ENCODE measurements around the gene ERRFI1.
"Not testable (repeated sequence)": the region's sequence is repeated elsewhere in the genome, so short reads cannot be mapped to it uniquely, and the experiment has no call there.

Gene ERRFI1, protein sequence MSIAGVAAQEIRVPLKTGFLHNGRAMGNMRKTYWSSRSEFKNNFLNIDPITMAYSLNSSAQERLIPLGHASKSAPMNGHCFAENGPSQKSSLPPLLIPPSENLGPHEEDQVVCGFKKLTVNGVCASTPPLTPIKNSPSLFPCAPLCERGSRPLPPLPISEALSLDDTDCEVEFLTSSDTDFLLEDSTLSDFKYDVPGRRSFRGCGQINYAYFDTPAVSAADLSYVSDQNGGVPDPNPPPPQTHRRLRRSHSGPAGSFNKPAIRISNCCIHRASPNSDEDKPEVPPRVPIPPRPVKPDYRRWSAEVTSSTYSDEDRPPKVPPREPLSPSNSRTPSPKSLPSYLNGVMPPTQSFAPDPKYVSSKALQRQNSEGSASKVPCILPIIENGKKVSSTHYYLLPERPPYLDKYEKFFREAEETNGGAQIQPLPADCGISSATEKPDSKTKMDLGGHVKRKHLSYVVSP

GRCh38 chr1:8026153-8026975 lies at the start of gene ERRFI1:
TSS of gene ERRFI1 (minus strand) at chr1:8026309. CDS start at chr1:8015619, 10,690 bp downstream.
- DNase-seq: peak; percentile 77

DNA sequence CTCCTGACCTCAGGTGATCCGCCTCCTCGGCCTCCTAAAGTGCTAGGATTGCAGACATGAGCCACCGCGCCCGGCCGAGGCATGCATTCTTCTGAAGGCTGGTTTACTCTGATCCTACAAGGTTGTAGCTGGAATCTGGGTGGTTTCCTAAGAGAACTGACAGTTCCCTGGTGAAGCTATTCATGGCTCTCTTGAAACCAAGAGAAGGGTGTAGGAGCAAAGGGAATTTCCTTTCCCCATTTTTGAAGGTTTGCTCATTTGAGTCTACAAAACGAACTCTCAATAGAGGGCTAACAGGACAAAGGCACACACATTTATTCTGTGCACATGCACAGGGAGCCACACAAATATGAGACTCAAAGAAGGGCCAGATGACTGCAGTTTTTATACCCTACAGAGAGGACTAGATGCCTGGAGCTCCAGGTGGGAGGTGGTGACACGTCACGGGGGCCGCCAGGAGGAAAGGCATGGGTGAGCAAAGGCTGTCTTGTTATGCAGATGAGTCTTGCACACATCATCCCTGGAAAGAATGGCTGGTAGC lies 49.5 kb upstream of the ERRFI1 start:
- no peak for DNase-seq

- no peak for DNase-seq
These were observed 47.2 kb upstream of the ERRFI1 start for GRCh38 chr1:8073112-8073855.

DNA sequence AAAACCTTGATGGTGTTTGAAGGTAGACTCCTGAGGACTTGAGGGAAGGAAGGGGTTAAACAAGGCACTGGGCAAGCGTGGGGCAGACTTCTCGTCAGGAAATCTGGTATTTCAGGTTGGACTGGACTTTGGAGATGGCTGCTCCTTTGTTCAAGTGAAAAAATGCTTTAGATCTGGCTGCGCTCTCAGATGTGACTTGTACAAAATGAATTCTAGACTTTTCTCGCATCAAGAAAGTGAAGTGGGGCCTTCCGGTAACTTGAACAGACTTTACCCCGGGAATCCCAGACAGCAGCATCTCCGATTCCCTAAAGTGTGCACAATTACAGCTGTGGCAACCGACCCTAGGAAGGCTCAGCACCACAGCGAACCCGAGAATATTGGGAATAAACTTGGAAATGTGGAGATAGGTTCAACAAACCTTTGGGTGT lies 44.3 kb upstream of the ERRFI1 start:
- DNase-seq: no peak

GRCh38 chr1:8069614-8070320 lies 43.7 kb upstream of the ERRFI1 start:
- not testable (repeated sequence) for DNase-seq

DNA sequence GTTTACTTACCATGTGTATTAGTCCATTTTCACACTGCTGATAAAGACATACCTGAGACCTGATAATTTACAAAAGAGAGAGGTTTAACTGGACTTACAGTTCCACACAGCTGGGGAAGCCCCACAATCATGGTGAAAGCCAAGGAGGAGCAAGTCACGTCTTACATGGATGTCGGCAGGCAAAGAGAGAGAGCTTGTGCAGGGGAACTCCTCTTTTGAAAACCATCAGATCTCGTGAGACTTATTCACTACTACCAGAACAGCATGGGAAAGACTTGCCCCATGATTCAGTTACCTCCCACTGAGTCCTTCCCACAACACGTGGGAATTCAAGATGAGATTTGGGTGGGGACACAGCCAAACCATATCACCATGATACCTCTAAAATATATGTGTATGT lies 39.3 kb upstream of the ERRFI1 start:
- DNase-seq: no peak

- DNase-seq: no peak
These were observed 37.4 kb upstream of the ERRFI1 start for GRCh38 chr1:8063298-8064036.

GRCh38 chr1:8062861-8063260 lies 36.8 kb upstream of the ERRFI1 start:
- DNase-seq: no peak

GRCh38 chr1:8061673-8062386 lies 35.7 kb upstream of the ERRFI1 start:
- DNase-seq: no peak

DNA sequence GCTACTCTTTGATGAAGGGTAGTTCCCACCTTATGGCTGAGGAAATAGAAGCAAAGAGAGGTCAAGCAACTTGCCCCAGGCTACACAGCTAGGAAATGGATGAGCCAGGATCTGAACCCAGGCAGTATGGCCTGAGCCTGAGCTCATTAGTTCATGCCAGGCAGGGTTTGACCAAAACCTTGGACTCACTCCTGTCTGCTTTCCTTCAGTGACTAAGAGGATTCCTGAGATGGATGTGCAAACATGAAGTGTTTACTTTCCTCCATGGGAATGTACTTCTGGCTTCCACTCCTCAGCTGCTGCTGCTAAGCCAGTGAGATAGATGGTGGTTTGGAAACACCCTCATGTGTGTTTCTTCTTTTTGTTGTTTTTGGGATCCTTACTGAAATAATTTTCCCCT lies 35.1 kb upstream of the ERRFI1 start:
- no peak for DNase-seq

DNA sequence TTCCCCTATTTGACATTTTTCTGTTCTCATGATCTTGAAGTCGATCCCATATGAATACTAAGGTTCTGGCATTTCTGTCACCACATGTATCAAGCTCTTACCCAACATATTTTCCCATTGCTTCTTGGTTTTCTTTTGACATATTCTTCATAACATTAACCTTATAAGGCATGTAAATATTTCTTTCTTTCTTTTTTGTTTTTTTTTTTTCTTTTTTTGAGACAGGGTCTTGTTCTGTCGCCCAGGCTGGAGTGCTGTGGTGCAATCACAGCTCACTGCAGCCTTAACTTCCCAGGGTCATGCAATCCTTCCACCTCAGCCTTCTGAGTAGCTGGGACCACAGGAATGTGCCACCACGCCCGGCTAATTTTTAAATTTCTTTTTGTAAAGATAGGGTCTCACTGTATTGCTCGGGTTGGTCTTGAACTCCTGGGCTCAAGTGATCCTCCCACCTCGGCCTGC lies 33.1 kb upstream of the ERRFI1 start:
- DNase-seq: no peak

- not testable (repeated sequence) for DNase-seq
These were observed 31.7 kb upstream of the ERRFI1 start for GRCh38 chr1:8057779-8058178.

GRCh38 chr1:8055973-8056372 lies 29.9 kb upstream of the ERRFI1 start:
- DNase-seq: no peak

DNA sequence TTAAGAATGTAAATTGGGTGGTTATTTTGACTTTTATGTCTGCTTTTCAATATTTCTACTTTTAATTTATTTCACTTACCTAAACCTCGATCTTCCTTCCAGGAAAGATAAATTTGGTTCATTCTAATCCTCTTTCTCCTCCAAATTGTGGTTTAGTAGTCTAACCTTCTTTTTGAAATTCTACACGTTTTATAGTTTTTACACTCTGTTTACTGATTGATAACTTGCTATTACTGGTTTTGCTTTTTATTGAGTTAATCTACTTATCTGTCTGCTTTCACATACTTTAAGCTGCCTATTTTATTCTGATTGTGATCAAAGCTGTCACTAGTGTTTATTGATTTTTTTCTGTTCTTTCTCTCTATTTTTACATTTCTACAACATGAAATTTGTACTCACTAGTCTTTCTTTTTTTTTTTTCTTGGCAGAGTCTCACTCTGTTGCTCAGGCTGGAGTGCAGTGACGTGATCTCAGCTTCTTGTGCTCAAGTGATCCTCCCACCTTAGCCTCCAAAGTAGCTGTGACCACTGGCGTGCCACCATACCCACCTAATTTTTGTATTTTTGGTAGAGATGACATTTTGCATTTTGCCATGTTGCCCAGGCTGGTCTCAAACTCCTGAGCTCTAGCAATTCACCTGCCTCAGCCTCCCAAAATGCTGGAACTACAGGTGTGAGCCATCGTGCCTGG lies 27.9 kb upstream of the ERRFI1 start:
- DNase-seq: no peak

DNA sequence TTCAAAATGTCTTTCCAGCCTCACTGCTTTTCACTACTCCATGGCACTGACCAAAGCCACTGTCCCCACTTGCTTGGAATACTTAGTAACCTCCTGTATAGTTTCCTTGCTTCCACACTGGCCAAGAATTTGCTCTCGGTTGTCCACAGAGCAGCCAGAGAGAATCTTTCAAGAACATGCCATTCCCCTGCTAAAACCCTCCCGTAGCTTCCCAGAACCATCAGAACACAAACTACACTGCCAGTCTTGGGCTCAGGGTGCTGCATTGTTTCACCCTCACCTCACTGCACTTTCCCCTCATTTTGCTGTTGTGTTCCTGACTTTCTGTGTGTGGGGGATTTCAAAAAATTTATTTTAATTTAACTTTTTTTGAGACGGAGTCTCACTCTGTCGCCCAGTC lies 25.5 kb upstream of the ERRFI1 start:
- no peak for DNase-seq

DNA sequence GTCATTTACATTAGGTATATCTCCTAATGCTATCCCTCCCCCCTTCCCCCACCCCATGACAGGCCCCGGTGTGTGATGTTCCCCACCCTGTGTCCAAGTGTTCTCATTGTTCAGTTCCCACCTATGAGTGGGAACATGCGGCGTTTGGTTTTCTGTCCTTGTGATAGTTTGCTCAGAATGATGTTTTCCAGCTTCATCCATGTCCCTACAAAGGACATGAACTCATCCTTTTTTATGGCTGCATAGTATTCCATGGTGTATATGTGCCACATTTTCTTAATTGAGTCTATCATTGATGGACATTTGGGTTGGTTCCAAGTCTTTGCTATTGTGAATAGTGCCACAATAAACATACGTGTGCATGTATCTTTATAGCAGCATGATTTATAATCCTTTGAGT lies 23.1 kb upstream of the ERRFI1 start:
- not testable (repeated sequence) for DNase-seq

DNA sequence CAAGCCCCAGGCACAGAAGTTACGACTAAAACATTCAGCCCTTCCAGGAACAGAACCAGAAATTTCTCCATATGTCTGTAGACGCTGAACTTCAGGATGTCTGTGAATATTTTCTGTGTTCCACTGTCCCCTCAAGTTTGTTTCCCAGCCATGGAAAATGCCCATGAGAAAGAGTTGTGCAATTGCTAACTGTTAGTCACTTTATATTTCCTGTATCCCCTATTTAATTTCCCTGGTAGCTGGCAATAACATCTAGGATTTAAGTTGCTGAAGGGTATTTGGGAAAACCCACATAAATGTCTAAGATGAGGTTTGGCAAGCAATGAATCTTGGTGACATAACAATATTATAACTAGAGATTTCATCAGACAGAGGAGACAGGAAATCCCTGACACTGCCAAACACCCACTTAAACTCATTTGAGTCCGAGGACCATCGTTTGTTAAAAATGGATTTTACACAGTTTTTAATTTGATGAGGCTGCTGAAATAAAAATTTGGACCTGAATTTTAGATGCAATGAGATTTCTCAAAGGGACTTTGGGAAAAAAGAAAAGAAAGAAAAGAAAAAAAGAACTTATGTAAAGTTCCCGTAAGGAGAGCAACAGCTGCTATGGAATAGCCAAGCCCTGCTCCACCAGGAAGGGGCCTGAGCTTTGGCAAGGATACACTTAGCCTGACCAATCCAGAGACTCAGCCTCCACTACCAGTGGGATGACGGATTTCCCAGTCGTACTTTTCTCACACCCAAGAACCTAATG lies 21.8 kb upstream of the ERRFI1 start:
- DNase-seq: no peak

GRCh38 chr1:8047112-8047511 lies 21.0 kb upstream of the ERRFI1 start:
- DNase-seq: no peak

GRCh38 chr1:8046391-8046790 lies 20.3 kb upstream of the ERRFI1 start:
- DNase-seq: no peak

Measured in activated T-cell treated with anti-CD3 and anti-CD28 coated beads for 4 hours (primary cell).